Smooth muscle cell (in vitro differentiated cells): ENCODE measurements around the gene TOX3. TPM values are rescaled to one million over a fixed set of nuclear protein-coding genes. Genes with fewer than 3 reads are reported as not detected.

Experiments used
- DNase-seq: peaks from one replicate; lab custom pipeline; 2025; ENCODE audit not compliant: unreplicated experiment; lab: John Stamatoyannopoulos, UW
- H2AFZ ChIP-seq: fragments of 200-600 bp; sonication (generic); 2 replicates; pipeline ENCODE4 v1.6.0; 2016; ENCODE audit warnings: antibody characterized with exemption, low read depth, mild to moderate bottlenecking
- H3F3A ChIP-seq: fragments of 200-600 bp; sonication (generic); 2 replicates; pipeline ENCODE4 v1.6.0; 2017; ENCODE audit warnings: antibody characterized with exemption, low read depth
- H3K27ac ChIP-seq: fragments of 200-600 bp; sonication (generic); 2 replicates; pipeline ENCODE4 v1.5.1; 2016; ENCODE audit warnings: low read depth, mild to moderate bottlenecking
- H3K27me3 ChIP-seq: fragments of 200-600 bp; sonication (generic); 2 replicates; pipeline ENCODE4 v1.6.1; 2016; ENCODE audit warnings: low read depth, mild to moderate bottlenecking
- H3K36me3 ChIP-seq: fragments of 200-600 bp; sonication (generic); 2 replicates; pipeline ENCODE4 v1.5.1; 2016; ENCODE audit warnings: low read depth
- H3K4me1 ChIP-seq: fragments of 200-600 bp; sonication (generic); 2 replicates; pipeline ENCODE4 v1.5.1; 2016; ENCODE audit warnings: low read depth
- H3K4me2 ChIP-seq: fragments of 200-600 bp; sonication (generic); 2 replicates; pipeline ENCODE4 v1.6.0; 2016; ENCODE audit warnings: mild to moderate bottlenecking
- H3K4me3 ChIP-seq: fragments of 200-600 bp; sonication (generic); 2 replicates; pipeline ENCODE4 v1.5.1; 2016; ENCODE audit warnings: mild to moderate bottlenecking
- H3K79me2 ChIP-seq: fragments of 200-600 bp; sonication (generic); 2 replicates; pipeline ENCODE4 v1.6.0; 2016; ENCODE audit warnings: low read depth, mild to moderate bottlenecking
- H3K9ac ChIP-seq: fragments of 200-600 bp; sonication (generic); 2 replicates; pipeline ENCODE4 v1.6.0; 2016; ENCODE audit warnings: low read depth
- H3K9me3 ChIP-seq: fragments of 200-600 bp; sonication (generic); replicated peaks from 2 replicates; pipeline ENCODE4 v1.5.1; 2016; ENCODE audit warnings: low read depth
- H4K20me1 ChIP-seq: fragments of 200-600 bp; sonication (generic); 2 replicates; pipeline ENCODE4 v1.6.0; 2016; ENCODE audit warnings: low read depth
- CTCF ChIP-seq: fragments of 200-600 bp; sonication (generic); IDR thresholded peaks from 2 replicates; pipeline ENCODE4 v1.5.1; 2017; ENCODE audit warnings: borderline replicate concordance, mild to moderate bottlenecking, antibody characterized with exemption; ENCODE audit not compliant: insufficient read depth, poor library complexity, severe bottlenecking
- WGBS: methylation state at CpG from one replicate; pipeline ENCODE4 v1.1.7; 2016; ENCODE audit warnings: low lambda C conversion rate; 5-methylcytosine and 5-hydroxymethylcytosine counted together
- polyA plus RNA-seq: library from polyadenylated mRNA; unstranded; fragments of >200 nt; fragmentation: Nextera tagmentation; extraction: Ambion mirVana; gene quantifications from 2 replicates; pipeline ENCODE4 v1.2.1, GENCODE V29; 2016
- total RNA-seq: library from RNA; depleted of rRNA; stranded (reverse); fragments of >200 nt; gene quantifications from 2 replicates; pipeline ENCODE4 v1.2.3, GENCODE V29; 2014

The TOX3 gene
- total and polyA plus RNA-seq, 2 experiments from 2014 or later: 0.18 to 0.49 TPM

GRCh38 chr16:52496051-52496876 lies 50.7 kb downstream of the TOX3 start:
- Histone ChIP-seq H4K20me1 (no peaks in the 10 kb centered on the region), H3K27ac (no peak overlapping the region), H3K27me3 (peaks cover 7% of the 10 kb centered on the region), H3K9me3 (no peaks in the 10 kb centered on the region), H3K9ac (no peak overlapping the region), H2AFZ (no peak overlapping the region), H3K36me3 (no peaks in the 10 kb centered on the region), H3K4me3 (no peak overlapping the region), H3F3A (no peaks in the 10 kb centered on the region), H3K4me1 (peaks cover 39% of the 10 kb centered on the region), H3K79me2 (no peaks in the 10 kb centered on the region), H3K4me2 (no peak overlapping the region)
- WGBS: 91% methylated on average over 6 of the region's 6 CpGs
- TF ChIP-seq CTCF: no peak
- no peak for DNase-seq

- no peak overlapping the region for H3K4me3 ChIP-seq
- H4K20me1 ChIP-seq: no peaks in the 10 kb centered on the region
- no peaks in the 10 kb centered on the region for H3F3A ChIP-seq
- no peak overlapping the region for H3K27ac ChIP-seq
- H3K9me3 ChIP-seq: no peaks in the 10 kb centered on the region
- H3K4me2 ChIP-seq: no peak overlapping the region
- peaks cover 30% of the 10 kb centered on the region for H3K4me1 ChIP-seq
- peaks cover 7% of the 10 kb centered on the region for H3K27me3 ChIP-seq
- WGBS: 98% methylated on average over 3 of the region's 3 CpGs
- H3K79me2 ChIP-seq: no peaks in the 10 kb centered on the region
- H2AFZ ChIP-seq: no peak overlapping the region
- no peak for TF ChIP-seq CTCF
- no peak overlapping the region for H3K9ac ChIP-seq
- no peak for DNase-seq
- H3K36me3 ChIP-seq: no peaks in the 10 kb centered on the region
Observed at GRCh38 chr16:52494621-52495020, 52.3 kb downstream of the TOX3 start.

GRCh38 chr16:52494145-52494544 lies 52.8 kb downstream of the TOX3 start:
- H3K9ac ChIP-seq: no peak overlapping the region
- H3K4me3 ChIP-seq: no peak overlapping the region
- H3K4me1 ChIP-seq: peaks cover 29% of the 10 kb centered on the region
- no peak for DNase-seq
- H4K20me1 ChIP-seq: no peaks in the 10 kb centered on the region
- H2AFZ ChIP-seq: no peak overlapping the region
- H3F3A ChIP-seq: no peaks in the 10 kb centered on the region
- 94% methylated on average over 4 of the region's 4 CpGs for WGBS
- H3K36me3 ChIP-seq: no peaks in the 10 kb centered on the region
- no peak overlapping the region for H3K27ac ChIP-seq
- no peaks in the 10 kb centered on the region for H3K9me3 ChIP-seq
- H3K27me3 ChIP-seq: peaks cover 9% of the 10 kb centered on the region
- H3K79me2 ChIP-seq: no peaks in the 10 kb centered on the region
- TF ChIP-seq CTCF: no peak
- H3K4me2 ChIP-seq: no peak overlapping the region
